KOPT-K1 (cell line): ENCODE data around the gene CABCOCO1.
"Not testable (repeated sequence)": the region's sequence is repeated elsewhere in the genome, so short reads cannot be mapped to it uniquely, and the experiment has no call there.

ENCODE experiments used
- H3K27ac ChIP-seq: fragments of 200-600 bp; sonication (generic); 2 replicates; pipeline ENCODE4 v1.5.1; 2016; ENCODE audit warnings: antibody characterized with exemption, mild to moderate bottlenecking, low read depth, low read length; ENCODE audit not compliant: poor library complexity, severe bottlenecking
- H3K36me3 ChIP-seq: fragments of 200-600 bp; sonication (generic); 2 replicates; pipeline ENCODE4 v1.5.1; 2017; ENCODE audit warnings: antibody characterized with exemption, mild to moderate bottlenecking, low read length, moderate library complexity; ENCODE audit not compliant: insufficient read depth
- H3K9me3 ChIP-seq: fragments of 200-600 bp; sonication (generic); 2 replicates; pipeline ENCODE4 v1.5.1; 2017; ENCODE audit warnings: antibody characterized with exemption, low read length, mild to moderate bottlenecking; ENCODE audit not compliant: insufficient read depth, poor library complexity, severe bottlenecking

CABCOCO1 gene

DNA sequence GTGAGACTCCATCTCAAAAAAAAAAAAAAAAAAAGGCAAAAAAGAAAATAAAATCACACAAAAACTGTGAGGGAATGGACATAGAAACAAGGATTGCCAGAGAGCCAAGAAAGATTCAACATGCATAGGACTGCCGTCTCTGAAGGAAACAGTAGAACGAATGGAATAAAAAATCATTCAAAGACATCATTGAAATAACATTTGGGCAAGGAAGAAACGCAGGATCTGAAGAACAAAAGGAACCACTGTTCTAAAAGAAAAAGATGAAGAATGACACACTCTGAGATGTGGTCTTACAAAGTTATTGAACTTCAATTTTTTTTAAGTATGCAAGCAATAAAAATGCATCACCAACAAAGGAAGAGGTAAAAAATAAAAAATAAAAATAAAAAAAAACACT lies 57.2 kb downstream of the CABCOCO1 start:
- peaks cover 5% of the 10 kb centered on the region for H3K9me3 ChIP-seq
- no peaks in the 10 kb centered on the region for H3K36me3 ChIP-seq
- no peak overlapping the region for H3K27ac ChIP-seq

DNA sequence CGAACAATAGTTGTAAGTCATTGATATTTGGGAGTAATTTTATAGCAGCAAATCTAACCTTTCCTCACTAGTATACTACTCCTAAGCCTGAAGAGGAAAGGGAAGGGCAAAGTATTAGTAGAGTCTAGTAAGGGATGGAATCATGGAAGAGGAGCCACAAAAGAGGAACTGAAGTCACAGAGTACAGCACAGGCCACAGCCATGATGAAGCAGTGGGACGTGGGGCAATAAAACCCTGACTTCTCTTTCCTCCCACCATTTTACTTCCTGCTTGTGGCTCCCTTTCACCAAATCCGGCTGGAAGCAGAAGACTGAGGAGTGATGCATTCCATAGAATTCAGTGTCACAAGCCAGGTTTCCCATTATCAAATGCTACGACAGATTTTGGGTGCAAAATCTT lies 58.7 kb downstream of the CABCOCO1 start:
- H3K9me3 ChIP-seq: peaks cover 5% of the 10 kb centered on the region
- no peak overlapping the region for H3K27ac ChIP-seq
- H3K36me3 ChIP-seq: no peaks in the 10 kb centered on the region

DNA sequence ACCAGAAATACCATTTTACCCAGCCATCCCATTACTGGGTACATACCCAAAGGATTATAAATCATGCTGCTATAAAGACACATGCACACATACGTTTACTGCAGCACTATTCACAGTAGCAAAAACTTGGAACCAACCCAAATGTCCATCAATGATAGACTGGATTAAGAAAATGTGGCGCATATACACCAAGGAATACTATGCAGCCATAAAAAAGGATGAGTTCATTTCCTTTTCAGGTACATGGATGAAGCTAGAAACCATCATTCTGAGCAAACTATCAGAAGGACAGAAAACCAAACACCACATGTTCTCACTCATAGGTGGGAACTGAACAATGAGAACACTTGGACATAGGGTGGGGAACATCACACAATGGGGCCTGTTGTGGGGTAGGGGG lies 62.5 kb downstream of the CABCOCO1 start:
- not testable (repeated sequence) for H3K27ac ChIP-seq, H3K36me3 ChIP-seq, H3K9me3 ChIP-seq

DNA sequence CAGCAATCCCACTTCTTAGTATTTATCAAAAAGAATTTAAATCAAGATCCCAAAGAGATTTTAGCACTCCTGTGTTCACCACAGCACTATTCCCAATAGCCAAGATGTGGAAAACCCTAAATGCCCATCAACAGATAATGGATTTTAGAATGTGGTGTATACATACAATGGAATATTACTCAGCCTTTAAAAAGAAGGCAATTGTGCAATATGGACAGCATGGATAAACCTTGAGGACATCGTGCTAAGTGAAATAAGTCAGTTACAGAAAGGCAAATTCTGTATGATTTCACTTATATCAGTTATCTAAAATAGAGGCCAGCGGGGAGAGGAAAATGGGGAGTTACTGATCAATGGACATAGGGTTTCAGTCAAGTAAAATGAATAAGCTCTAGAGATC lies 66.9 kb downstream of the CABCOCO1 start:
- H3K27ac ChIP-seq: no peak overlapping the region
- H3K9me3 ChIP-seq: no peaks in the 10 kb centered on the region
- H3K36me3 ChIP-seq: no peaks in the 10 kb centered on the region

DNA sequence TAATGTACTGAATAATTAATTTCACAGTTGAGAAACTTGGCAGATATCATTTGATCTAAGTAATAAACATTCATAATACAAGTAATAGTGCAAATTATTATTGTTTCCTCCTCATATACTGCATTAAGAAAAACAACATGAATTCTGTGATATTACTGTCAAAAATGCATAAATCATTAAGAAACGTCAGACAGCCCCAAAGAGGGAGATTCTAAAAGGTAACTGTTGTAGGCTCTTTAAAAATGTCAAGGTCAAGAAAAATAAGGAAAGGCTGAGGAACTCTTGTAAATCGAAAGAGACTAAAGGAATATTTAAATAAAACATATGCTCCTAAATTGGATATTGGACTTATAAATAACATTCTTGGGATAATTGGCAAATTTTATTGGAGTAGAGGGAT lies 67.9 kb downstream of the CABCOCO1 start:
- no peaks in the 10 kb centered on the region for H3K9me3 ChIP-seq
- no peak overlapping the region for H3K27ac ChIP-seq
- no peaks in the 10 kb centered on the region for H3K36me3 ChIP-seq

DNA sequence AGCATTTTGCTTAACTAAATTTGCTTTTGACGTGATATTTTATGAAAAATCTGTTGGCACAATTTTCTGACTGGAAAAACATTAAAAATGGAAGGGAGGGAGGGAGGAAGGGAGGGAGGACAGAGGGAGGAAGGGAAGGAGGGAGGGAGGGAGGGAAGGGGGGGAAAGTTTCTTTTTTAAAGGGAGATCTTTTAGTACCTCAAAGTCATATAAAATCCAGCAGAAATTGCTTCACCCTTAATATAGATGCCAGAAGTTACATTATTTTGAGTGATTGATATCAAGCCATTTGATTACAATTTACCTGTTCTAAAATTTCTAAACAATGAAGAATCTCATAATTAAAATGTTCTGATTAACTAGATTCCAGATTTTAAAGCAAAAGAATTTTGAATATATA lies 68.9 kb downstream of the CABCOCO1 start:
- Histone ChIP-seq H3K9me3 (no peaks in the 10 kb centered on the region), H3K36me3 (no peaks in the 10 kb centered on the region), H3K27ac (no peak overlapping the region)

DNA sequence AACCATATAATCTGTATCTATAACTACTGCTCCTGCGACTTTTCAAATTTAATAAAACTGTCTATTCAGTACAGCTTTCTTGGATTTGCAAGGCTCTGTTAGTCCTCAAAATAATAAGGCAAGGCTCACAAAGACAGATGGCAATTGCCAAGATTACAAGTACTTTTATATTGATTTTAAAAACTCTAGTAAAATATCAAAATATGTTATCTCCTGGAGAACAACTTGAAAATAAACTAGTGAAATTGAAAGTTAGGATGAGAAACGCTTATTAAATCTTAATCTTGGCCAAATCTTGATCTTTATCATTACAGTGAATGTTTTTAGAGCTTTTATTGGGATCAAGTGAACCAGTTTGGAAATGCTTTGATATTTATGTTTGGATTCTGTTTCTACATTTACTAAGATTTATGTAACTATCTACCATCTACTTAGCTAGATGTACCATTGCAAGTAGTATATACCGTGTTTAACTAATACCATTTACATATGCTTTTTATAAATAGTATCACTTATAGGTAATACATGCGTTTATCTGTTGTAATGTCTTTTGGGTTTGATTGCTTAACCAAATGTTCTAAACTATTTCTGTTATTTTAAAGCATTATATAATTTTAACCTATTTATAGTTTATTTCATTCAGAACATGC lies 70.0 kb downstream of the CABCOCO1 start:
- H3K36me3 ChIP-seq: no peaks in the 10 kb centered on the region
- peaks cover 6% of the 10 kb centered on the region for H3K9me3 ChIP-seq
- H3K27ac ChIP-seq: no peak overlapping the region

DNA sequence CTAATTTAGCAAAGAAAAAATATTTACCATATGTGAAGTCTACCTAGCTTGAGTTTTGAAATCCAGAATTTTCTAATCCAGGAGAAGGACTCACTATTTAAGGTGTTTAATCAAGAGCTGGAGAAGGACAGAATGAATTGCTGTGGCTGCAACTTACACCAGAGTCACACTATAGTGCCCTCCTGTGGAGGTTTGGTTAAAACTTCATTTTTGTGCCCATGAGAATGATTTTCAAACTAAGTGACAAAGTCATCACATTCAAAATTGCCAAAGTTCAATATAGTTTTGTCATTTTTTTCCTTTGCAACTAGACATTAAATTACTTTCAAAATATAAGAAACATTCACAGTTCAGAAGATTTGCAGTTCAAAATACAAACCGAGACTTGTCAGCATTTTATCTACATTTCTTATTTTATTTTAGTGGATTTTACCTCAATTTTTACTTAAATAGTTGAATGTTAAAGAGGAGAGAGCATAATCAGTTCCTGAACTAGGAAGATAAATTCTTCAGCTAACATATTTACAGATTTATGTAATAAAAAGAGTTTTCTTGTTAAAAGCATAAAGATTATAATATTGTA lies 70.7 kb downstream of the CABCOCO1 start:
- Histone ChIP-seq H3K36me3 (no peaks in the 10 kb centered on the region), H3K9me3 (peaks cover 6% of the 10 kb centered on the region), H3K27ac (peak overlapping the region; percentile 5)

DNA sequence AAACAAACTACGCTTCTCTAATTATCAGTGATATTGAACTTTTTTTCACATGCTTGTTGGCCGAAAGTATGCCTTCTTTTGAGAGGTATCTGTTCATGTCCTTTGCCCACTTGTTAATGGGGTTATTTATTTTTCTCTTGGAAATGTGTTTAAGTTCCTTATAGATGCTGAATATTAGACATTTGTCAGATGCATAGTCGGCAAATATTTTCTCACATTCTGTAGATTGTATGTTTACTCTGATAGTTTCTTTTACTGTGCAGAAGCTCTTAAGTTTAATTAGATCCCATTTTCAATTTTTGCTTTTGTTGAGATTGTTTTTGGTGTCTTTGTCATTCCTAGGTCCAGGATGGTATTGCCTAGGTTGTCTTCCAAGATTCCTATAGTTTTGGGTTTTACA lies 73.2 kb downstream of the CABCOCO1 start:
- no peak overlapping the region for H3K27ac ChIP-seq
- H3K36me3 ChIP-seq: no peaks in the 10 kb centered on the region
- peaks cover 6% of the 10 kb centered on the region for H3K9me3 ChIP-seq

DNA sequence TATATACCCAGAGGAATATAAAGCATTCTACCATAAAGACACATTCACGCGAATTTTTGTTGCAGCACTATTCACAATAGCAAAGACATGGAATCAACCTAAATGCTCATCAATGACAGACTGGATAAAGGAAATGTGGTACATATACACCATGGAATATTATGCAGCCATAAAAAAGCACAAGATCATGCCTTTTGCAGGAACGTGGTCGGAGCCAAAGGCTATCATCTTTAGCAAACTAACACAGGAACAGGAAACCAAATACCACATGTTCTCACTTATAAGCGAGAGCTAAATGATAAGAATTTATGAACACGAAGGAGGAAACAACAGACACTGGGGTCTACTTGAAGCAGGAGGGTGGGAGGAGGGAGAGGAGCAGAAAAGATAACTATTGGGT lies 74.7 kb downstream of the CABCOCO1 start:
- H3K36me3 ChIP-seq, H3K27ac ChIP-seq, H3K9me3 ChIP-seq: not testable (repeated sequence)

DNA sequence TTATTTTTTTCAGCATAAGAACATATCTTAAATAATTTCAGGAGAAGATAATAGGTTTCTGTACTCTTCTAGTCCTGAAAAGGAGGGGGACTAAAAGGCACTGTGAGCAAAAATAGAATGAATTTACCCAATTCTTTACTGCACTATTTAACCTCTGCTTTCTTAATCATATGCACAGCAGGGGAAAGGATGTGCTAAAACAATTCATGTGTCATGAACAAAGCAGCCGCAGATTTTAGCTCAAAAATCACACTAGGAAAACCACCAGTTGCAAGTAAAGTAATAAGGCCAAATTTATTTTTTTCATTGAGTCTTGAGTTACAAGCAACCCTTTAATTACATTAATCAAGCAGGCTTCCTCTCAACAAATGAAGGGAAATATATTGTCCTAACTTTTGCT lies 80.1 kb downstream of the CABCOCO1 start:
- Histone ChIP-seq H3K27ac (no peak overlapping the region), H3K36me3 (no peaks in the 10 kb centered on the region), H3K9me3 (peaks cover 5% of the 10 kb centered on the region)

DNA sequence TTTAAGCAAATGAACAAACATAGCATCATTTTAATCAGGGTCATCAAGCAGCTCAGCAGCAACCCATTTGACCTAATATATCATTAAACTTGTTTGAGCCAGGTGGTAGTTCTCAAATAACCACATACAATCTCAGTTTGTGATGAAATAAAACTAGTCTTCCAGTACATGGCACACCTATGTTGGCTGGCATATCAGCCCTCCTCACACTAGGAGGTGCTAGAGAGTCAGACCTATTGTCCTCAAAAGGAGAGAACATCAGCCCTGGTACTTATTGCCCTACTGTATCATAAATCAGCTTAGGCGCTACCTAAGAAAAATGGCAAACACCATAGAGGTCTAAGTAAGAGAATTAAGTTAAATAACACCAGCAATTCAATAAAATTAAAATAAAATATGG lies 81.7 kb downstream of the CABCOCO1 start:
- no peak overlapping the region for H3K27ac ChIP-seq
- peaks cover 5% of the 10 kb centered on the region for H3K9me3 ChIP-seq
- H3K36me3 ChIP-seq: no peaks in the 10 kb centered on the region

DNA sequence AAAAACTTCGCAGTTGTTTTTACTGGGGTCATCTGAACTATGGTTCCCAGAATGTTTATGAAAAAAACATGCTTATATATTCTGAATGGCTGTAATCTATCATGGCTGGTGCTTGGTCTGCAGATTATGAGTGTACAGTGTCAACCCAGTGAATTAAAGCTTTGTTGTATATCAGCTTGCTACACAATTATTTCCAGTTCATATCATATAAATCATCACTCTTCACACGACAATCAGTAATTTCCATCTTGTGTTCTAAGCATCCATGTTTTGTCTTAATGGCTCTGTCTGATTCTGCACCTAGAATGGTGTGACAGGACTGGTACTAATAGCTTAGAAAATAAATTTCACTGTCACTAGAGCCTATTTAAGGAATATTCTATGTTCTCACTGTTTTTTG lies 83.6 kb downstream of the CABCOCO1 start:
- Histone ChIP-seq H3K9me3 (peaks cover 5% of the 10 kb centered on the region), H3K36me3 (no peaks in the 10 kb centered on the region), H3K27ac (no peak overlapping the region)

DNA sequence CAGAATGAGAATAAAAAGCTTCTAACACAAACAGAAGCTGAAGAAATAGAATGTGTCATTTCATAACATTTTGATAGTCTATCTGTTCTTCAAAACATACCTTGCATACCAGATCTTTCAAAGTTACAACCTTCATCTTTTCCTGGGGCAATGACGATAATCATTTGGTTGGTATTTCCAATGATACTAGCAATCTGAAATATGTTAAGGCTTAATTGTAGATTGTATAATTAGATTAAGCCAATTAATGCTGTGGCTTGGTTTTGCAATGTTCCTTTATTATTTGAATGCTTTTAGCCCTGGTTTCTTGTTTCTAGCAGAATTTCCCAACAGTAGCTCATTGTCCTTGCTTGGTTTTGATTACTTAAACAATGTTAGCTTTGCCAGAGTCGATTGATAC lies 84.6 kb downstream of the CABCOCO1 start:
- H3K9me3 ChIP-seq: peaks cover 5% of the 10 kb centered on the region
- no peaks in the 10 kb centered on the region for H3K36me3 ChIP-seq
- H3K27ac ChIP-seq: no peak overlapping the region

DNA sequence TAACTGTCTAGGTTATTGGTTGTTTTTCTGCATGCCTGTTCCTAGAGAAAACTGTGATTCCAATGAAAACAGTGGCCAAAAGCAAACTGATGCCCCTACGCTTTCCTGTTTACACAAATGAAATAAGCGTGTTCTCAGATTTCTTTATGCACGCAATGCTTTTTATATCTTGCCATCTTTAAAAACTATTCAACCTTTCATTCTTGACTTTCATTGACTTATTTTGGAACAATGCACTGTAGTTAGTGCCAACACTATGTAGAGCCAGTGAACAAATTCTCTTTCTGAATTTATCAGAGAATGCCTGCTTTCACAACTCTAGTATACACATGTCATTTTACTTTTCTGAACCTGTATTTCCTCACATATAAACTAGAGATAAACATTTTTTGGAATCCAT lies 86.6 kb downstream of the CABCOCO1 start:
- no peaks in the 10 kb centered on the region for H3K36me3 ChIP-seq
- peaks cover 4% of the 10 kb centered on the region for H3K9me3 ChIP-seq
- H3K27ac ChIP-seq: peak overlapping the region; percentile 98

DNA sequence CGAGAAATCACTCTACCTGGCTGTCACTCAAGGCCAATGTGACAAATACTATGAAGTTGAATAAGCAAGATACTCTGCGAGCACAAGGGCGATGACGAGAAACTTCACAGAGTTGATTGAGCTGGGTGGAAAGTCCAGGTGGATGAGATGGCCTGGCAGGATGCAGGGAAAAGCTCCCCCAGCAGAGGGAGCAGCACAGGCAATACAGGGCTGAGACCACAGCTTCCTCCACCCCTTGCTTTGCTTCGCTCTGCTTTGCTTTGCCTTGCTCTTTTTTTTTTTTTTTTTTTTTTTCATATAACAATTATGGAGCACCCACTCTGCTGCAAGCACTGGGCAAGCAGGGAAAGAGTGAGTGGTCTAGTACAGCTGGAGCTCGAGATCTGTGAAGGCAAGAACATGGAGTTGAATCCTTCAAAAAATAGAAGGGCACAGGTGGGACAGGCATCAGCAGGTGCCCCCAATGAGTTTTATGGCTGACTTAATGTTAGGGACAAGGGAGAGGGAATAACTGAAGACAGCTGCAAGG lies 88.3 kb downstream of the CABCOCO1 start:
- peak overlapping the region; percentile 98 for H3K27ac ChIP-seq
- no peaks in the 10 kb centered on the region for H3K9me3 ChIP-seq
- no peaks in the 10 kb centered on the region for H3K36me3 ChIP-seq
